Measurements from ENCODE around the gene RUFY2.

DNA sequence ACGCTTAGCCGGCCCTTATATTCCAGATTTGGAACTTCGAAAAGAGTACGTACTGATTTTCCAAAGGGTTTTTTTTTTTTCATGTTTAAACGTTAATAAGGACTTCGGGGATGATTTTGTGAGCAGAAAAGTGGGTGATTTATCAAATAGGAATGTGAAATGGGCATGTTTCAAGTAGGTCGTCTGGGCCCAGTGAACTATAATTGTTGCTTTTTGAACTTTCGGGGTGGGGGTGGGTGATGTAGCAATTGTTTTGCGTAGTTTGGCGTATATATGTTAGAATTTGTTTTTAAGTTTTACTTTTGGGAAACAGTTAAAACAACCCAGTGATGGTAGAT, 74.0 kb downstream of the RUFY2 start:
- TF ChIP-seq, protein P1, sequence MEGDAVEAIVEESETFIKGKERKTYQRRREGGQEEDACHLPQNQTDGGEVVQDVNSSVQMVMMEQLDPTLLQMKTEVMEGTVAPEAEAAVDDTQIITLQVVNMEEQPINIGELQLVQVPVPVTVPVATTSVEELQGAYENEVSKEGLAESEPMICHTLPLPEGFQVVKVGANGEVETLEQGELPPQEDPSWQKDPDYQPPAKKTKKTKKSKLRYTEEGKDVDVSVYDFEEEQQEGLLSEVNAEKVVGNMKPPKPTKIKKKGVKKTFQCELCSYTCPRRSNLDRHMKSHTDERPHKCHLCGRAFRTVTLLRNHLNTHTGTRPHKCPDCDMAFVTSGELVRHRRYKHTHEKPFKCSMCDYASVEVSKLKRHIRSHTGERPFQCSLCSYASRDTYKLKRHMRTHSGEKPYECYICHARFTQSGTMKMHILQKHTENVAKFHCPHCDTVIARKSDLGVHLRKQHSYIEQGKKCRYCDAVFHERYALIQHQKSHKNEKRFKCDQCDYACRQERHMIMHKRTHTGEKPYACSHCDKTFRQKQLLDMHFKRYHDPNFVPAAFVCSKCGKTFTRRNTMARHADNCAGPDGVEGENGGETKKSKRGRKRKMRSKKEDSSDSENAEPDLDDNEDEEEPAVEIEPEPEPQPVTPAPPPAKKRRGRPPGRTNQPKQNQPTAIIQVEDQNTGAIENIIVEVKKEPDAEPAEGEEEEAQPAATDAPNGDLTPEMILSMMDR (IDR thresholded peaks at IDR 0.05; ENCODE audit: low read depth, low read length), result no peak
- no peak for TF ChIP-seq MYC (IDR thresholded peaks at IDR 0.05; ENCODE audit: low read depth, low read length)
- no peak for TF ChIP-seq POLR2A (IDR thresholded peaks at IDR 0.05; ENCODE audit: extremely low read depth, insufficient read length)

Measured in NB4 (cell line).